ENCODE results near the gene CTNNA2.

DNA sequence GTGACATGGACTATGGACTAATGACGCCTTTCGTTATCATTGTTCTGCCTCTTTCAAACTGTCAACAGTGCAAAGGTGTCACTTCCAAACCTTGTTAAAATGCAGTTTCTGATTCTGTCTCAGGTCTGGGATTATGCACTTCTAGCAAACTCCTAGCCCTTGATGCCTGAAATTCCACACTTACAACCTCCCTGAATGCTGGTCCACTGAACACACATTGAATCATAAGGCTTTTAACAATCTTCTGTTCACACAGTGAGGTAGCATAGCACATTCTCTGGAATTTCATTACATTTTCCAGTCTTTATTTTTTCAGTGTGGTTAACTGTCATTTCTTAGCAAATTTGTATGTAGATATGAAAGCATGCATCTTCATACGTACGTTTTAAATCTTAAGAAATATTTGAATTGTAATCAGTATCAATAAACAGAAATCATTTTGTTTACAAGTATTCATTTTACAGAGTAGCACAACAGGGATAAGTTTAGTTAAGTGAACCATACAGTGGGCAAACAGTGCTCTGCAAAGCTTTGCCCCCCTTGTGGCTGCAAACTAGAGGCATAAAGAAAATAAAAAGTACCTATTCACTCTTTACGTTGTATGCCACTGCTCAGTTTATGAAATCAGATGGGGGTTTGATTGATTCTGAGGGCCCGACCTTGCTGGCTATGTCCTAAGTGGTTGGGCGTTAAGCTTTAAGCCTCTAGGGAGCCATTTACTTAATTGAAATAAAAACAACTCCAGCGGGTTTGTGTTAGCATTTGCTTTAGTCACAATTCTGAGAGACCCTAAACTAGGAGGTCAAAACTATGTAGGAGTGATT lies 540.9 kb downstream of the CTNNA2 start:
- TF ChIP-seq POLR2A (IDR thresholded peaks at IDR 0.05; ENCODE audit: low read depth, low read length) (no peak), POLR2AphosphoS5 (IDR thresholded peaks at IDR 0.05; ENCODE audit: low read depth, low read length) (no peak)
